ENCODE measurements around the gene ARL16. TPM values are rescaled to one million over a fixed set of nuclear protein-coding genes. Genes with fewer than 3 reads are reported as not detected.

The ARL16 gene
- total and polyA plus RNA-seq, 11 donors: 10.2 to 23.6 (median 15.9) TPM

GRCh38 chr17:81720267-81721071 lies 36.9 kb upstream of the ARL16 start:
- 82 to 90% (median 85%) methylated on average over 26 to 33 of the region's 33 CpGs for WGBS, 4 donors
- TF ChIP-seq CTCF (IDR thresholded peaks at IDR 0.05) (no peak), POLR2A (IDR thresholded peaks at IDR 0.05) (no peak)

DNA sequence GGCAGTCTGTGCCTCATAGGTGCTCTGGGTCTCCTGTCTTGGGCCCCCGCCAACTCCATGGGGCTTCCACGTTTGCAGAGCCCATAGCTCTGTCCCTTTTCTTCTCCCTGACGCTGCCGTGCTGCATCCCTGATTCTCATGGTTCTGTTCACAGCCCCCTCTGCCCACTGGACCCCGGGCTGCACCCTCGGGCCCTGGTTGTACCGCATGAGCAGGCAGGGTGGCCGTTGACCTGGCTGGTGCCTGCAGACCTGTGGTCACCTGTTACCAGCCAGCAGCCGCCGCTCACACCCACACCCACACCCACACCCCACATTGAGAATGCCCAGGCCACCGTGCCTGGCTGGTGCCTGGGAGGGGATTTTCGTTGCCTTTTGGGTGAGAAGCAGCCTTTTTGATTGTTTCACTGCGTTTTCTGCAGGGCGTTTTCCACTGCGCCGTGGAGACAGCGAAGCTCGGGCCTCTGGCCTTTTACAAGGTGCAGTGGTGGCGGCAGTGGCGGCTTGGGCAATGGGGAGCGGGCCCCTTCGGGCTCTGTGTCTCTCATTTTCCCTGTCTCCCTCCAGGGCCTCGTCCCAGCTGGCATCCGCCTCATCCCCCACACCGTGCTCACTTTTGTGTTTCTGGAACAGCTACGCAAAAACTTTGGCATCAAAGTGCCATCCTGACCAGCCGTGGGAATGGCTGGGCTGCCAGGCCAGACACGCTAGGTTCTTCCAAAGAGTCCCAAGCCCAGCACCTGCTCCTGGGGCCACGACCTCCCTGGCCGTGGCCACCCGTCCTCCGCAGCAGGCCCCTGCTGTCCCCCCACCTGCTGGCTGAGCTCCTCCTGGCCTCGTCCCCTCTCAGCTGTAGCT lies 36.0 kb upstream of the ARL16 start:
- no peak for TF ChIP-seq CTCF (IDR thresholded peaks at IDR 0.05)
- no peak for TF ChIP-seq POLR2A (IDR thresholded peaks at IDR 0.05)
- intact Hi-C loops (cut with DNase I): no loop called here
- peaks cover 0 to 20% (median 11%) of the 10 kb centered on the region in 12 donors for H3K4me1 ChIP-seq
- H3K4me3 ChIP-seq: no peak overlapping the region
- H3K36me3 ChIP-seq: no peaks in the 10 kb centered on the region
- H3K27ac ChIP-seq: no peak overlapping the region
- H3K27me3 ChIP-seq: no peaks in the 10 kb centered on the region
- DNase-seq: no peak
- no peaks in the 10 kb centered on the region for H3K9me3 ChIP-seq
- 89 to 93% (median 92%) methylated on average over 28 to 32 of the region's 33 CpGs for WGBS, 4 donors
- no peak for ATAC-seq

More at GRCh38 chr17:81720267-81721071, 36.9 kb upstream of the ARL16 start:
- Histone ChIP-seq H3K27me3 (no peaks in the 10 kb centered on the region), H3K36me3 (no peaks in the 10 kb centered on the region), H3K4me1 (peaks cover 0 to 20% (median 11%) of the 10 kb centered on the region in 12 donors), H3K4me3 (no peak overlapping the region), H3K9me3 (no peaks in the 10 kb centered on the region), H3K27ac (no peak overlapping the region)
- ATAC-seq (no peak), DNase-seq (no peak)
- intact Hi-C loops (cut with DNase I): no loop called here

- ATAC-seq: no peak
- Histone ChIP-seq H3K4me1 (peaks cover 0 to 20% (median 14%) of the 10 kb centered on the region in 12 donors), H3K27me3 (no peaks in the 10 kb centered on the region), H3K27ac (no peak overlapping the region), H3K36me3 (no peaks in the 10 kb centered on the region), H3K9me3 (no peaks in the 10 kb centered on the region), H3K4me3 (no peak overlapping the region)
- DNase-seq: no peak
- TF ChIP-seq CTCF (IDR thresholded peaks at IDR 0.05): no peak
- no peak for TF ChIP-seq POLR2A (IDR thresholded peaks at IDR 0.05)
- 90 to 100% (median 97%) methylated on average over 2 to 9 of the region's 9 CpGs for WGBS, 4 donors
- intact Hi-C loops (cut with DNase I): no loop called here
Measured at GRCh38 chr17:81717766-81718089, 34.1 kb upstream of the ARL16 start.

Measured in heart left ventricle (tissue), 16 donors.